H9 (cell line): ENCODE measurements around the gene POLR1D. TPM values are rescaled to one million over a fixed set of nuclear protein-coding genes. Genes with fewer than 3 reads are reported as not detected.

Experiments
- DNase-seq: peaks from one replicate; pipeline ENCODE4 v3.0.0-alpha.2; 2017
- H2AFZ ChIP-seq: one replicate; pipeline ENCODE4 v1.6.1; 2013; ENCODE audit warnings: mild to moderate bottlenecking, low read length, control low read depth, moderate library complexity
- H2AK5ac ChIP-seq: 2 replicates; pipeline ENCODE4 v1.6.1; 2013; ENCODE audit warnings: low read length, control low read depth, mixed read lengths; ENCODE audit not compliant: insufficient read length
- H2BK120ac ChIP-seq: one replicate; pipeline ENCODE4 v1.6.1; 2013; ENCODE audit warnings: low read depth, mild to moderate bottlenecking, low read length, control low read depth, inconsistent platforms; ENCODE audit not compliant: poor library complexity, severe bottlenecking
- H2BK12ac ChIP-seq: 2 replicates; pipeline ENCODE4 v1.6.1; 2013; ENCODE audit warnings: low read length, control low read depth, mixed read lengths, low read depth; ENCODE audit not compliant: insufficient read length
- H2BK15ac ChIP-seq: 2 replicates; pipeline ENCODE4 v1.6.1; 2013; ENCODE audit warnings: low read depth, low read length, control low read depth
- H2BK20ac ChIP-seq: one replicate; pipeline ENCODE4 v1.6.1; 2013; ENCODE audit warnings: low read depth, mild to moderate bottlenecking, low read length, control low read depth, inconsistent platforms; ENCODE audit not compliant: poor library complexity, severe bottlenecking
- H2BK5ac ChIP-seq: 2 replicates; pipeline ENCODE4 v1.6.1; 2013; ENCODE audit warnings: low read length, control low read depth, mixed read lengths; ENCODE audit not compliant: insufficient read length
- H3K14ac ChIP-seq: 2 replicates; pipeline ENCODE4 v1.6.1; 2013; ENCODE audit warnings: low read length, control low read depth; ENCODE audit not compliant: insufficient read depth
- H3K18ac ChIP-seq: 2 replicates; pipeline ENCODE4 v1.6.1; 2013; ENCODE audit warnings: low read depth, mild to moderate bottlenecking, mixed read lengths, low read length, control low read depth; ENCODE audit not compliant: insufficient read length
- H3K23ac ChIP-seq: 2 replicates; pipeline ENCODE4 v1.6.1; 2013; ENCODE audit warnings: low read length, control low read depth, mixed read lengths, low read depth; ENCODE audit not compliant: insufficient read length
- H3K23me2 ChIP-seq: 2 replicates; pipeline ENCODE4 v1.6.1; 2013; ENCODE audit warnings: low read depth, mild to moderate bottlenecking, mixed read lengths, low read length, control low read depth; ENCODE audit not compliant: insufficient read length, poor library complexity, severe bottlenecking
- H3K27ac ChIP-seq: 2 replicates; pipeline ENCODE4 v1.5.1; 2013; ENCODE audit warnings: low read length, control low read depth, mixed read lengths, low read depth; ENCODE audit not compliant: insufficient read length
- H3K27me3 ChIP-seq: 2 replicates; pipeline ENCODE4 v1.6.1; 2013; ENCODE audit warnings: low read length, control low read depth, inconsistent platforms; ENCODE audit not compliant: insufficient read depth
- H3K4ac ChIP-seq: 2 replicates; pipeline ENCODE4 v1.6.1; 2013; ENCODE audit warnings: low read depth, mild to moderate bottlenecking, control low read depth, inconsistent platforms, low read length, moderate library complexity
- H3K4me1 ChIP-seq: 2 replicates; pipeline ENCODE4 v1.6.1; 2013; ENCODE audit warnings: low read length, control low read depth, inconsistent platforms; ENCODE audit not compliant: insufficient read depth
- H3K4me2 ChIP-seq: 2 replicates; pipeline ENCODE4 v1.6.1; 2013; ENCODE audit warnings: low read length, control low read depth, mixed read lengths; ENCODE audit not compliant: insufficient read length, insufficient read depth
- H3K56ac ChIP-seq: 2 replicates; pipeline ENCODE4 v1.6.1; 2013; ENCODE audit warnings: low read depth, mild to moderate bottlenecking, mixed read lengths, low read length, control low read depth; ENCODE audit not compliant: insufficient read length
- H3K79me1 ChIP-seq: 2 replicates; pipeline ENCODE4 v1.6.1; 2013; ENCODE audit warnings: low read depth, mild to moderate bottlenecking, moderate library complexity, low read length, control low read depth, inconsistent platforms; ENCODE audit not compliant: insufficient read depth, poor library complexity, severe bottlenecking
- H3K79me2 ChIP-seq: 2 replicates; pipeline ENCODE4 v1.6.1; 2013; ENCODE audit warnings: low read length, control low read depth, inconsistent platforms; ENCODE audit not compliant: insufficient read depth
- H3K9ac ChIP-seq: 2 replicates; pipeline ENCODE4 v1.6.1; 2013; ENCODE audit warnings: low read length, control low read depth, mixed read lengths; ENCODE audit not compliant: insufficient read length; ENCODE audit errors: extremely low read depth
- H3K9me3 ChIP-seq: one replicate; pipeline ENCODE4 v1.6.1; 2013; ENCODE audit warnings: low read depth, low read length, inconsistent platforms; ENCODE audit not compliant: control insufficient read depth
- H3T11ph ChIP-seq: one replicate; pipeline ENCODE4 v1.6.1; 2013; ENCODE audit warnings: mild to moderate bottlenecking, low read length, control low read depth, inconsistent platforms
- H4K20me1 ChIP-seq: one replicate; pipeline ENCODE4 v1.6.1; 2013; ENCODE audit not compliant: control insufficient read depth, insufficient read length, insufficient read depth
- H4K5ac ChIP-seq: 2 replicates; pipeline ENCODE4 v1.6.1; 2013; ENCODE audit warnings: low read depth, mild to moderate bottlenecking, mixed read lengths, low read length, control low read depth; ENCODE audit not compliant: insufficient read length
- H4K8ac ChIP-seq: replicated peaks from 2 replicates; pipeline ENCODE4 v1.6.1; 2013; ENCODE audit warnings: low read length, control low read depth, mixed read lengths, low read depth; ENCODE audit not compliant: insufficient read length
- H4K91ac ChIP-seq: 2 replicates; pipeline ENCODE4 v1.6.1; 2013; ENCODE audit warnings: low read depth, mild to moderate bottlenecking, moderate library complexity, mixed read lengths, low read length, control low read depth; ENCODE audit not compliant: insufficient read length
- H3K27ac Mint-ChIP-seq, 3 experiments: 2 replicates in 2 of 3; 3 replicates in 1 of 3; pipeline ENCODE4 v1.8.0; 2020 to 2021; ENCODE audit warnings: mixed read lengths in 3 of 3, mild to moderate bottlenecking in 1 of 3, moderate library complexity in 1 of 3
- H3K27me3 Mint-ChIP-seq: 2 replicates; pipeline ENCODE4 v1.8.0; 2021; ENCODE audit warnings: low read depth, mild to moderate bottlenecking, moderate library complexity, mixed read lengths
- H3K36me3 Mint-ChIP-seq, 3 experiments: 2 replicates in 2 of 3; 3 replicates in 1 of 3; pipeline ENCODE4 v1.8.0; 2020 to 2021; ENCODE audit warnings: low read depth in 3 of 3, mixed read lengths in 3 of 3; ENCODE audit not compliant: insufficient read depth in 1 of 3
- H3K4me1 Mint-ChIP-seq, 2 experiments: 2 replicates each; pipeline ENCODE4 v1.8.0; 2020; ENCODE audit warnings: mixed read lengths in 2 of 2
- H3K4me3 Mint-ChIP-seq, 2 experiments: 2 replicates in 1 of 2; 3 replicates in 1 of 2; pipeline ENCODE4 v1.8.0; 2020 to 2021; ENCODE audit warnings: mild to moderate bottlenecking in 2 of 2, mixed read lengths in 2 of 2, moderate library complexity in 1 of 2
- H3K9me3 Mint-ChIP-seq, 2 experiments: 2 replicates in 1 of 2; 3 replicates in 1 of 2; pipeline ENCODE4 v1.8.0; 2020; ENCODE audit warnings: mild to moderate bottlenecking in 2 of 2, mixed read lengths in 2 of 2, moderate library complexity in 1 of 2
- total RNA-seq: library from RNA; stranded (reverse); gene quantifications from 2 replicates; pipeline ENCODE4 v1.2.1, GENCODE V29; 2021
- TF ChIP-seq, protein P1 (sequence below): fragments of 200-600 bp; sonication (generic); conservative IDR thresholded peaks from 3 replicates; pipeline ENCODE4 v1.8.0; 2021; ENCODE audit warnings: antibody characterized with exemption, mild to moderate bottlenecking

The POLR1D gene
- total RNA-seq, 1 experiment from 2014 or later: 167 TPM

DNA sequence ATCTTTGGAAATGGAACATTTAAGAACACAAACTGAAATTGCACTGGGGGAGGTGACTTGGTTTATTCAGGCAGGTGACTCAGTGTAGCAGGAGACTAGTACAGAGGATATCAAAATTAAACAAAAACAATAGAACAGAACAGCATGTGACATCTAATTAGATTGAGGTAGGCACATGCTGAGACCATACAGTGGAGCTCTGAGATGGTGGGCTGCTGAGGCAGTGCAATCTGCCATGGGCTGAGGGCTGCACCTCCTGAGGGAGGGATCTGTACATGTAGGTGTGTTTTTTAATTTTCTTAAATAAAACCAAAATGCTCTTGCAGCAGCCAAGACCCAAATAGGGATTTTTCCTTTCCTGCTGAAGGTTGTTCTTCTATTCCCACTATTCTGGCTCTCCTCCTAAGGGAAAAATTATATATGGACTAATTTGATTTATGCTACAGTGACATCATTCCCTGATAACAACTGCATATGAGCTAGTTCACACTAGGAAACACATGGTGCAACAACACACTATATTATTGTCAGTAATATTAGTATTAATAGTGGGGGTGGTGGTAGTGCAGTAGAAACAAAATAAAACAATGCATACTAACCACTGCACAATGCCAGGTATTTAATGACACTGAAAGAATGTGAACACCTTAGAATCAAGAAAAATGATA is 49.3 kb upstream of the POLR1D start:
- Histone ChIP-seq H3K18ac (no peak overlapping the region), H3K9ac (no peak overlapping the region), H2BK5ac (no peak overlapping the region), H4K5ac (no peak overlapping the region), H3K4ac (no peak overlapping the region), H3T11ph (no peak overlapping the region), H2BK120ac (no peak overlapping the region), H4K91ac (no peak overlapping the region), H3K4me2 (no peak overlapping the region), H3K4me1 (no peaks in the 10 kb centered on the region), H3K23me2 (no peaks in the 10 kb centered on the region), H3K56ac (no peak overlapping the region), H2BK15ac (no peak overlapping the region), H4K8ac (no peak overlapping the region), H2BK12ac (no peak overlapping the region), H3K9me3 (no peaks in the 10 kb centered on the region), H3K27ac (no peak overlapping the region), H2AK5ac (no peak overlapping the region), H3K79me1 (no peaks in the 10 kb centered on the region), H3K27me3 (peaks cover 2% of the 10 kb centered on the region; the same call in 1 of the 2 replicates), H3K23ac (no peak overlapping the region), H2AFZ (no peak overlapping the region), H4K20me1 (no peaks in the 10 kb centered on the region), H3K14ac (no peak overlapping the region), H3K79me2 (no peaks in the 10 kb centered on the region), H2BK20ac (no peak overlapping the region)
- H3K27ac Mint-ChIP-seq: no peak overlapping the region; a peak in 1 of 7 replicates
- no peaks in the 10 kb centered on the region for H3K4me1 Mint-ChIP-seq
- H3K4me3 Mint-ChIP-seq: no peak overlapping the region
- H3K9me3 Mint-ChIP-seq: no peaks in the 10 kb centered on the region
- TF ChIP-seq, protein P1, sequence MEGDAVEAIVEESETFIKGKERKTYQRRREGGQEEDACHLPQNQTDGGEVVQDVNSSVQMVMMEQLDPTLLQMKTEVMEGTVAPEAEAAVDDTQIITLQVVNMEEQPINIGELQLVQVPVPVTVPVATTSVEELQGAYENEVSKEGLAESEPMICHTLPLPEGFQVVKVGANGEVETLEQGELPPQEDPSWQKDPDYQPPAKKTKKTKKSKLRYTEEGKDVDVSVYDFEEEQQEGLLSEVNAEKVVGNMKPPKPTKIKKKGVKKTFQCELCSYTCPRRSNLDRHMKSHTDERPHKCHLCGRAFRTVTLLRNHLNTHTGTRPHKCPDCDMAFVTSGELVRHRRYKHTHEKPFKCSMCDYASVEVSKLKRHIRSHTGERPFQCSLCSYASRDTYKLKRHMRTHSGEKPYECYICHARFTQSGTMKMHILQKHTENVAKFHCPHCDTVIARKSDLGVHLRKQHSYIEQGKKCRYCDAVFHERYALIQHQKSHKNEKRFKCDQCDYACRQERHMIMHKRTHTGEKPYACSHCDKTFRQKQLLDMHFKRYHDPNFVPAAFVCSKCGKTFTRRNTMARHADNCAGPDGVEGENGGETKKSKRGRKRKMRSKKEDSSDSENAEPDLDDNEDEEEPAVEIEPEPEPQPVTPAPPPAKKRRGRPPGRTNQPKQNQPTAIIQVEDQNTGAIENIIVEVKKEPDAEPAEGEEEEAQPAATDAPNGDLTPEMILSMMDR: no peak
- DNase-seq: no peak
- peaks cover 2 to 4% (median 3%) of the 10 kb centered on the region in 3 experiments; a peak in 5 of 7 replicates for H3K36me3 Mint-ChIP-seq
- H3K27me3 Mint-ChIP-seq: no peaks in the 10 kb centered on the region
